ENCODE results near the gene MTHFD2. TPM values are rescaled to one million over a fixed set of nuclear protein-coding genes. Genes with fewer than 3 reads are reported as not detected.

The MTHFD2 gene
- total and polyA plus RNA-seq, 2 of the 8 experiments (the other 6 are each of a cell fraction or from before 2014, with no cell fraction given), result 99.5 to 291 TPM

DNA sequence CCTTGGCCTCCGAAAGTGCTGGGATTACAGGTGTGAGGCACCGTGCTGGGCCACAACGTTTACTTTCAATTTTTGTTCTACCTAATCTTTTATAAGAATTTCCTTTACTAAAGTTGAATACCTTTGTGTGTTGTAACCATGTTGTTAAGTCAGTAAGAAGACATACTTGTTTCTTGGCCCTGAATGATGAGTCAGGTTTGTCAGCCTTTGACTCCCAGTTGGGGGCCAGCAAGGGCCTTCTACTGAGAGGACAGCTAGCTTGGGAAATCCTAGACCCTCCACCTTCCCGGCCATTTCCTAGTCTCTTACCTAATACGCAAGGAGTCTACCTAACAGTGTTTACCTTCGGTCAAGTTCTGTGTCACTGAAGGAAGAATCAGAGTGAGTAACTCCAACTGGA lies 22.7 kb downstream of the MTHFD2 start (continued):
- TF ChIP-seq CBX8 (IDR thresholded peaks at IDR 0.05; ENCODE audit: borderline replicate concordance, low read depth, low read length) (no peak), PHF8 (conservative IDR thresholded peaks at IDR 0.05; ENCODE audit: low read depth, low read length) (no peak), POLR2AphosphoS5 (IDR thresholded peaks at IDR 0.05; ENCODE audit: low read depth, low read length) (no peak), SP2 (IDR thresholded peaks at IDR 0.05; ENCODE audit: low read length) (no peak), JUND (IDR thresholded peaks at IDR 0.05; ENCODE audit: low read length) (no peak), EP300 (IDR thresholded peaks at IDR 0.05; ENCODE audit: borderline replicate concordance in 1 of 2, low read depth in 2 of 2, low read length in 2 of 2) (no peak), RNF2 (IDR thresholded peaks at IDR 0.05; ENCODE audit: borderline replicate concordance, low read depth, low read length, missing control alignments, poor library complexity, severe bottlenecking) (no peak)
